ENCODE data around the gene LIG4. TPM values are rescaled to one million over a fixed set of nuclear protein-coding genes. Genes with fewer than 3 reads are reported as not detected.

LIG4 gene
- total RNA-seq, 4 donors from 2014 or later = 10.1 to 17.4 (median 11.0) TPM

DNA sequence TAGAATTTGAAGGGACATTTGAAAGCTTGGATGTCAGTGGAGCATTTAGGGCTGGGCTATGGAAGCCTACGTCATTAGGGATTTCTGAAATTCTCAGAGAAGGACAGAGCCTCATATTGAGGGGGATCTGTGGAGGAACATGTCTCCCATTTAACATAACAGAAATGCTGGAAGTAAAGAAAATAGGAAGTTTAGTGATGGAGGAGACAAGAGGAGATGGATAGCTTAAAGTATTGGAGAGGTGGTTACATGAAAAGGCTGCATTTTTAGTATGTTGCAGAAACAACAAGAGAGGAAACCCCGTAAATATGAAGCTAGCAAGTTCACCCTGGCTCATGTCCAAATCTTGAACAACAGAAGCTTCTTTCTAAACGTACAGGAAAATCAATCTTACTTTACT is 24.4 kb downstream of the LIG4 start:
- no peak for TF ChIP-seq CTCF (IDR thresholded peaks at IDR 0.05; ENCODE audit: low read depth)

- no peak for TF ChIP-seq CTCF (IDR thresholded peaks at IDR 0.05; ENCODE audit: low read depth)
These were observed 27.1 kb downstream of the LIG4 start for GRCh38 chr13:108188260-108188659.

DNA sequence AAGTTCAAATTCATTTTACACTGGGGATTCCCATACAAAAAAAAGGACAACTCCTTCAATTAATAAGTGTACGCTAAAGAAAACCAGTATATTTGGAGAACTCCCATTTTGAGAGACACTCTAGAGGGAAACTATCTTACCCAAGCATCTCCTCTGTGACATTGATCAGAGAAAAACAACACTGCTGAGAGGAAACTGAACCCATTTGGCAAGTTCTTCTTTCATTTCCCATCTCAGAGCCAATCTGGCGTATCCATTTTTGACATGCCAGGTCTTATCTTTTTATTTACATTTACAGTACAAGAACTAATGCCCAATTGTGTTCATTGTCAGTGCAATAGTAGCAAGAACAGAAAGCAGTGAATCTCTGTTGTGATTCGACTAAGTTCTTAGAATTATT is 30.1 kb downstream of the LIG4 start:
- TF ChIP-seq CTCF (IDR thresholded peaks at IDR 0.05; ENCODE audit: low read depth) = no peak

DNA sequence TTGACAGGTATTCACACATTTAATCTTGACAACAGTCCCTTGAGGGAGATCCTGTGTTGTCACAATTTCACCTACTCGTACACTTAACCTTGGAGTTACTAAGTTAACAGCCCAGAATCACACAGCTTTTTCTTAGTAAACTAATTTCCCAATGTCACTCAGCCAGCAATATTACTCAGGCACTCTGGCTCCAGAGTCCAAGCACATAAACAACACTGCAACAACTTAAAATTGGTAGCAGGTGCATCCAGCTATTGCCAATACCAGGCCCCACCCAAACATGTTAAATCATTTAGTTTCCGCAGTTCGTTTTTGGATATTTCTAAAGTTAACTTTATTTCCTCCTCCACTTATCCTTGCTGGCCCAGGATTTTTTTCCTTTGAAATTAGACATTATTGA is 32.7 kb downstream of the LIG4 start:
- TF ChIP-seq CTCF (IDR thresholded peaks at IDR 0.05; ENCODE audit: low read depth) = no peak

DNA sequence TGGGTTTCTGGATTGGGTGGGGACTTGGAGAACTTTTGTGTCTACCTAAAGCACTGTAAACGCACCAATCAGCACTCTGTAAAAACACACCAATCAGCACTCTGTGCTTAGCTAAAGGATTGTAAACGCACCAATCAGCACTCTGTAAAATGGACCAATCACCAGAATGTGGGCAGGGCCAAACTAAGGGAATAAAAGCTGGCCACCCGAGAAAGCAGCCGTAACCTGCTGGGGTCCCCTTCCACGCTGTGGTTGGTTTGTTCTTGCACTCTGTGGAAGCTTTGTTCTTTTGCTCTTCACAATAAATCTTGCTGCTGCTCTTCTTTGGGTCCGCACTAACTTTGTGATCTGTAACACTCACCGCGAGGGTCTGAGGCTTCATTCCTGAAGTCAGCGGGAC is 37.3 kb downstream of the LIG4 start:
- no peak for TF ChIP-seq CTCF (IDR thresholded peaks at IDR 0.05; ENCODE audit: low read depth)

DNA sequence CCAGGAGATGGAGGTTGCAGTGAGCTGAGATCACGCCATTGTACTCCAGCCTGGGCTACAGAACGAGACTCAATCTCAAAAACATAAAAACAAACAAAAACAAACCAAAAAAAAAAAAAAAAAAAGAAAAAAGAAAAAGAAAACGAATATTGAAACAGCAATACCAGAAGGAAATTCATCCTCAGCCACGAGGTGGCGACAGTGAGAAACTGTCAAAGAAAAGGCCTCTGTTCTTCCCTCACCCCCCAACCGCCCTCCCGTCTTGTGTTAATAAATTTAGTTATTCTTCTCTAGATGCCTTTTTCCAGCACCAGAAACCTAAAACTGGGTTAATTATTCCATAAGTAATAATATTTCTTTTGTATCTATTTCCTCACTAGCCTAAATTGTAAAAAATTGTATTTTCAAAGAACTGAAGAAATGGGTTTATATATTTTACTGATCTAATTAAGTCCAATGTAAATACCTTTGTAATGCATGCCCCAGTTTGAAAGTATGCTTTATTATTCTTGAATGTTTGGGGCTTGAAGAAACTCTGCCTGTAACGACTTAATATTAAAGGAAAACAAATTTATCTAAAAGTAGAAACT is 38.6 kb downstream of the LIG4 start:
- TF ChIP-seq CTCF (IDR thresholded peaks at IDR 0.05; ENCODE audit: low read depth) = no peak

DNA sequence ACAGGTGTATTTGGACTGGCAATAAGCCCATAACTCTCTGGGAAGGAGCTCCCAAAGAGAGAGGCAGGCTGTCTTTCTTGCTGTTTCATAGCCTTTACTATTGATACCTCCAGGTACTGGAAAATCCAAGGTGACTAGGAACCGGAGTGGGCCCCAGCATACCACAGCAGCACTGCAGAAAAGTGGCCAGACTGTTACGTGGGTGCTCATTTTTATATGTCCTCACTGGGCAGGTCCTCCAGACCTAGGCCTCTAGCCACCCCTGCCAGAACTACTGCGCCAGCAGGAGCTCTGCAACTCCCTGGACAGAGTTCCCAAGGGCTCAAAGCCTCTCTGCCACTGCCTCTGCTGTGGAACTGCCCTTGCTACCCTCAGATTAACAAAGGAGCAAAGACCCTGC is 46.4 kb downstream of the LIG4 start:
- no peak for TF ChIP-seq CTCF (IDR thresholded peaks at IDR 0.05; ENCODE audit: low read depth)

Measured in subcutaneous adipose tissue (tissue), 4 donors.